SU-DHL-6 (cell line): ENCODE results near the gene XIRP2.

Experiments
- H2AFZ ChIP-seq: fragments of 200-600 bp; sonication (generic); 2 replicates; pipeline ENCODE4 v1.6.1; 2014; ENCODE audit warnings: low read depth, mild to moderate bottlenecking, moderate library complexity, mixed read lengths, antibody characterized with exemption, low read length; ENCODE audit not compliant: severe bottlenecking
- H3F3A ChIP-seq: fragments of 200-600 bp; shearing (Covaris generic); 2 replicates; pipeline ENCODE4 v1.6.0; 2016; ENCODE audit warnings: antibody characterized with exemption, mild to moderate bottlenecking; ENCODE audit not compliant: insufficient read depth
- H3K27ac ChIP-seq: fragments of 200-600 bp; sonication (generic); 2 replicates; pipeline ENCODE4 v1.5.1; 2016; ENCODE audit warnings: low read depth, mild to moderate bottlenecking, low read length, moderate library complexity, mixed read lengths
- H3K27me3 ChIP-seq: fragments of 200-600 bp; sonication (generic), shearing (Covaris generic); 2 replicates; pipeline ENCODE4 v1.6.0; 2014; ENCODE audit warnings: mild to moderate bottlenecking, low read length
- H3K36me3 ChIP-seq: fragments of 200-600 bp; sonication (generic); 2 replicates; pipeline ENCODE4 v1.6.1; 2014; ENCODE audit warnings: mild to moderate bottlenecking, low read length, mixed read lengths
- H3K4me2 ChIP-seq: fragments of 300-600, 200-600 bp; shearing (Covaris generic), sonication (generic); 2 replicates; pipeline ENCODE4 v1.6.0; 2014; ENCODE audit warnings: low read length, low read depth, mild to moderate bottlenecking; ENCODE audit not compliant: poor library complexity, severe bottlenecking
- H3K4me3 ChIP-seq: fragments of 200-600 bp; sonication (generic); 2 replicates; pipeline ENCODE4 v1.5.1; 2014; ENCODE audit warnings: antibody characterized with exemption, low read length, mild to moderate bottlenecking, mixed read lengths; ENCODE audit not compliant: insufficient read depth, poor library complexity, severe bottlenecking
- H3K79me2 ChIP-seq: fragments of 200-600 bp; sonication (generic); 2 replicates; pipeline ENCODE4 v1.6.1; 2014; ENCODE audit warnings: mild to moderate bottlenecking, low read length, moderate library complexity; ENCODE audit not compliant: insufficient read depth
- H3K9ac ChIP-seq: fragments of 200-600 bp; sonication (generic); 2 replicates; pipeline ENCODE4 v1.7.0; 2014; ENCODE audit warnings: mild to moderate bottlenecking, low read length
- H3K9me2 ChIP-seq: fragments of 200-600 bp; sonication (generic); replicated peaks from 2 replicates; pipeline ENCODE4 v1.6.1; 2014; ENCODE audit warnings: low read length; ENCODE audit not compliant: insufficient read depth
- H3K9me3 ChIP-seq: fragments of 200-600 bp; sonication (generic); 2 replicates; pipeline ENCODE4 v1.6.1; 2014; ENCODE audit warnings: low read length, mixed read lengths; ENCODE audit not compliant: insufficient read depth
- H4K20me1 ChIP-seq: fragments of 200-600 bp; sonication (generic); 2 replicates; pipeline ENCODE4 v1.6.1; 2014; ENCODE audit warnings: low read depth, mild to moderate bottlenecking, antibody characterized with exemption, low read length, moderate library complexity, mixed read lengths
- CTCF ChIP-seq: fragments of 200-600 bp; sonication (generic); IDR thresholded peaks from one replicate; pipeline ENCODE4 v1.5.1; 2017; ENCODE audit warnings: antibody characterized with exemption, mild to moderate bottlenecking, low read length, moderate library complexity; ENCODE audit not compliant: insufficient read depth, poor library complexity, severe bottlenecking
- EZH2phosphoT487 ChIP-seq: fragments of 200-600 bp; sonication (generic), shearing (Covaris generic); conservative IDR thresholded peaks from 2 replicates; pipeline ENCODE4 v1.6.1; 2018; ENCODE audit warnings: mild to moderate bottlenecking, antibody characterized with exemption, low read length, moderate library complexity, mixed read lengths

XIRP2 gene

GRCh38 chr2:166844111-166844510 is 44.2 kb upstream of the XIRP2 start:
- H3K27ac ChIP-seq: no peak overlapping the region
- no peaks in the 10 kb centered on the region for H3K79me2 ChIP-seq
- no peaks in the 10 kb centered on the region for H3K9me2 ChIP-seq
- no peaks in the 10 kb centered on the region for H4K20me1 ChIP-seq
- no peak overlapping the region for H2AFZ ChIP-seq
- no peaks in the 10 kb centered on the region for H3F3A ChIP-seq
- no peak overlapping the region for H3K9ac ChIP-seq
- no peak overlapping the region for H3K4me3 ChIP-seq
- no peaks in the 10 kb centered on the region for H3K9me3 ChIP-seq
- no peak overlapping the region for H3K4me2 ChIP-seq
- no peak for TF ChIP-seq CTCF
- no peaks in the 10 kb centered on the region for H3K36me3 ChIP-seq
- H3K27me3 ChIP-seq: no peaks in the 10 kb centered on the region

- Histone ChIP-seq H3K79me2 (no peaks in the 10 kb centered on the region), H3K27me3 (no peaks in the 10 kb centered on the region), H3K27ac (no peak overlapping the region), H3K9me3 (no peaks in the 10 kb centered on the region), H2AFZ (no peak overlapping the region), H3K9me2 (no peaks in the 10 kb centered on the region), H3K36me3 (no peaks in the 10 kb centered on the region), H3K9ac (no peak overlapping the region), H4K20me1 (no peaks in the 10 kb centered on the region), H3K4me3 (no peak overlapping the region), H3K4me2 (no peak overlapping the region), H3F3A (no peaks in the 10 kb centered on the region)
- TF ChIP-seq EZH2phosphoT487 (no peak), CTCF (no peak)
Measured at GRCh38 chr2:166862468-166863132, 25.7 kb upstream of the XIRP2 start.

- H3K27me3 ChIP-seq: no peaks in the 10 kb centered on the region
- no peak overlapping the region for H2AFZ ChIP-seq
- no peaks in the 10 kb centered on the region for H3K36me3 ChIP-seq
- no peak overlapping the region for H3K4me2 ChIP-seq
- H3K9me3 ChIP-seq: no peaks in the 10 kb centered on the region
- H3K79me2 ChIP-seq: no peaks in the 10 kb centered on the region
- no peak overlapping the region for H3K4me3 ChIP-seq
- H3F3A ChIP-seq: no peaks in the 10 kb centered on the region
- H3K27ac ChIP-seq: no peak overlapping the region
- no peak overlapping the region for H3K9ac ChIP-seq
- H4K20me1 ChIP-seq: no peaks in the 10 kb centered on the region
- no peak for TF ChIP-seq CTCF
- TF ChIP-seq EZH2phosphoT487: no peak
- no peaks in the 10 kb centered on the region for H3K9me2 ChIP-seq
Measured at GRCh38 chr2:166867874-166868514, 20.3 kb upstream of the XIRP2 start.
